Globus pallidus (tissue), 1 donor: ENCODE results near the gene DNASE1L1.
"Not testable (repeated sequence)": the region's sequence is repeated elsewhere in the genome, so short reads cannot be mapped to it uniquely, and the experiment has no call there.

Experiments used
- DNase-seq: peaks from one replicate; pipeline ENCODE4 v3.0.0-alpha.2; 2015; ENCODE audit warnings: low spot score

Gene DNASE1L1

GRCh38 chrX:154403858-154404257 lies 5.2 kb downstream of the DNASE1L1 start:
- DNase-seq, result no peak

- DNase-seq, result no peak
Observed at GRCh38 chrX:154403192-154403591, 5.9 kb downstream of the DNASE1L1 start.

GRCh38 chrX:154402622-154403127 lies 6.4 kb downstream of the DNASE1L1 start:
- no peak for DNase-seq

DNA sequence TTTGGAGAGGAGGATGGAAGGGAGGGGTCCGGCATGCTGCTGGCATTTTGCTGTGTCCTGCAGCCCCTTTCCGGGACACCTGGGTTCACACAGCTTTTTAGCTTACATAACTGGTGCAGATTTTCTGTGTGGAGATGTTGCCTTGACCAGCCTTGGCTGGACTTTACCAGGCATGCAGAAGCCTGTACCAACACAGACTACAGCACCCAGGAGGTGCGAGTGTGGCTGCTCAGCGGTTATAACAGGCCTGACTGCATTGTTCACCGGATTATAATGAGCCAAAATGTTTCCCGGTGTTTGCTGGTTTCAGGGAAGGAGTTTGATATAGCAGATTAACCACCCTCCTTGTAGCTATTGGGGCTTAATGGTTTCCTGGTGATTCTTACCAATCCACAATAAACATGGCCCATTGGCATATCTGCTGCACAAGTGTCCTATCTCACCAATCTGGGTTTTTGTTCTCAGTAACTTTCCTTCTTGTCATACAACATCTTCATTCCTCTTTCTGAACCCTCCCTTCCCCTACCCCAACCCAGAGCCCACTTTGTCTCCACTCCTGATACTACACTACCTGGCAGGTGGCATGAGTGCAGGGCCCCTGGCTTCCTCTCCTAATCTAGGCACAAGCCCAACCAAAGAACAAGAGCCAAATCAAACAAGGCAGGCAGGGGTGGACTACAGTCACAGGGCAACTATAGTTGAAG lies 7.0 kb downstream of the DNASE1L1 start:
- no peak for DNase-seq

- DNase-seq, result no peak
Observed at GRCh38 chrX:154401045-154401799, 7.8 kb downstream of the DNASE1L1 start.

DNA sequence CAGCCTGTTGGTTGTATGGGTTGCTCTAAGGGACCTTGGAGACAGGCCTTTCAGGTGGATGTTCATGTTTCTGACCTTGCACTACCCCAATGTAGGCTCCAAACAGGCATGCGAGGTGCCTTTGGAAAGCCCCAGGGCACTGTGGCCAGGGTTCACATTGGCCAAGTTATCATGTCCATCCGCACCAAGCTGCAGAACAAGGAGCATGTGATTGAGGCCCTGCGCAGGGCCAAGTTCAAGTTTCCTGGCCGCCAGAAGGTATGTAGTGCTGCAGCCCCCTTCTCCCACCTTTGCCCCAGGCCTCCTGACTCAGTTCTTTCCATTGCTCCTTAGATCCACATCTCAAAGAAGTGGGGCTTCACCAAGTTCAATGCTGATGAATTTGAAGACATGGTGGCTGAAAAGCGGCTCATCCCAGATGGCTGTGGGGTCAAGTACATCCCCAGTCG lies 8.7 kb downstream of the DNASE1L1 start:
- DNase-seq, result not testable (repeated sequence)

- no peak for DNase-seq
Observed at GRCh38 chrX:154399527-154400368, 9.3 kb downstream of the DNASE1L1 start.

GRCh38 chrX:154398668-154399526 lies 10.2 kb downstream of the DNASE1L1 start:
- peak; percentile 79 for DNase-seq

- DNase-seq, result peak; percentile 95
Observed at GRCh38 chrX:154397888-154398667, 11.0 kb downstream of the DNASE1L1 start, which contains the start of gene RPL10. RPL10 (plus strand) TSS chrX:154398377; CDS start chrX:154398520, 143 bp downstream.

GRCh38 chrX:154396973-154397887 lies 11.8 kb downstream of the DNASE1L1 start:
- DNase-seq, result peak; percentile 55

- DNase-seq, result not testable (repeated sequence)
Observed at GRCh38 chrX:154396363-154396762, 12.7 kb downstream of the DNASE1L1 start.

DNA sequence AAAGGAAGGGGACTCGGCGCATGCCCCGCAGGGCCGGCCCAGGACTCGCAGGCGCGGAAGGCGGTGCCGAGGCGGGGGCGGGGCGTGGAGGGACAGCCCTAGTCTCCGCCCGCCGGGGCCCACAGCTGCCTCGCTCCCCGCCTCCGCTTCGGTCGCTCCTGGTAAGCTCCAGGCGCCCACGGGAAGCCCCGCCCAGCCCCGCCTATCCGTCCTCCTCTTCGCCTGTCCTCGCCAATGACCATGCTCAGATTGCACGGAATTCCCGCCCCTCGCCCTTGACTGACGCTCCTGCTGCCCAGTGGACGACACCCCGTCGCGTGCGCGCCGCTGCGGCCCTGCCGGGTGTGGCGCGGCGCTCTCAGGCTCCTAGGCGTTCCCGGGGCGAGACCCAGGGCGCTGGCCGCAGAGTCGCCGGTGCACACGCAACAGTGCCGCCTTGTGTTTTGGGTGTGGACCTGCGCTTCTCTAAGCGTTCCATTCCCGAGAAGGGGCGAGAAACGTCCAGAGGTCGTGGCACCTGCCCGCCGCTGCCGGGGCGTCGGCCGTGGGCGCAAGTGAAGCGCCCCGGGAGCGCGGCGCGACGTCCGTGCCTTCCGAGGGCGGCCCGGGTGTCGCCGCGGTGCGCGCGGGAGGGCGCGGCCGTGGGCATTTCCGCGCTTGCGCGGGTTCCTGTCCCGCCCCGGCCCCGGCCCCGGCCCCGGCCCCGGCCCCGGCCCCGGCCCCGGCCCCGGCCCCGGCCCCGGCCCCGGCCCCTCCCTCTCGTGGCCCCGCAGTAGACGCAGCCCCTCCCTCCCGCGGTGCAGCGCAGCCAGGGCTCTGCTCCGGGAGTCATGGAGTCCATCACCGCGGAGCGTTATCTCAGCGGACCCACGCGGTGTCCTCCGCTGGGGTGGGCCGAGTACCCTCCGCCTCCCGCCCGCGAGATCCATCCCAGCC lies 19.0 kb downstream of the DNASE1L1 start:
- DNase-seq, result not testable (repeated sequence)

DNA sequence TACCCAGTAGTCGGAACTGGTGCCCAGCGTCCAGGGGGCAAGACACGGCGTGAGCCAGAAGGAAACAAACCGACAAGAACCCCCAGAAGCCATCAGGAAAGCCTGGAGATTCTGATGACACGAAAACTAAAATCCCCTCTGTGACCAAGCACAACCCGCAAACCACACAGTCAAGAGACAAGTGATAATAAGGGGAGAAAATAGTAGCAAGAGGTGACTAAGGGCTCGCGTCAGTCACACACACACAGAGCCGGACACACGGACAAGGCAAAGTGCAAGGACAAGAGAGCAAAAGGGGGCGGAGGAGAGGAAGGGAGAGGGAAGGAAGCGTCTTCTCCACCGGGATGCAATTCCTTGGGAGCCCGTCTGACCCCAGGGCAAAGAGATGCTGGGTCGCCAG lies 20.4 kb downstream of the DNASE1L1 start:
- not testable (repeated sequence) for DNase-seq

DNA sequence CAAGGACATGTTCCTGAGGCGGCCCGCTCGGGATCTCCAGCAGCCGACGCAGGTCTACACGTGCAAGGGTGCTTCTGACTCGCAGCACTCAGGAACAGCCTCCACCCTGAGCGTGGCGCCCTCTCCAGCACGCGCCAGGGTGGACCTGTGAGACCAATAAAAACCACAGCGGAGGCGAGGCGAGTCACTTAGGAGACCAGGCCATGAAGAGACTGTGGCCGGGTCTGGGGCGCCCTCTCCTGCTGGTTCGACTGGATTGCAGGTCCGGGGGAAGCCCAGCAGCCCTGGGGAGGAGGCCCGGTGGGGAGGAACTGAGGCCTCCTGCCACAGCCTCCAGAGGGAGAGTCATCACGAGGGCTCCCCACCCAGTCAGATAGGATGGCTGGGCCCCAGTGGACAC lies 21.0 kb downstream of the DNASE1L1 start:
- not testable (repeated sequence) for DNase-seq

- DNase-seq, result no peak
Observed at GRCh38 chrX:154384284-154384892, 24.7 kb downstream of the DNASE1L1 start.

DNA sequence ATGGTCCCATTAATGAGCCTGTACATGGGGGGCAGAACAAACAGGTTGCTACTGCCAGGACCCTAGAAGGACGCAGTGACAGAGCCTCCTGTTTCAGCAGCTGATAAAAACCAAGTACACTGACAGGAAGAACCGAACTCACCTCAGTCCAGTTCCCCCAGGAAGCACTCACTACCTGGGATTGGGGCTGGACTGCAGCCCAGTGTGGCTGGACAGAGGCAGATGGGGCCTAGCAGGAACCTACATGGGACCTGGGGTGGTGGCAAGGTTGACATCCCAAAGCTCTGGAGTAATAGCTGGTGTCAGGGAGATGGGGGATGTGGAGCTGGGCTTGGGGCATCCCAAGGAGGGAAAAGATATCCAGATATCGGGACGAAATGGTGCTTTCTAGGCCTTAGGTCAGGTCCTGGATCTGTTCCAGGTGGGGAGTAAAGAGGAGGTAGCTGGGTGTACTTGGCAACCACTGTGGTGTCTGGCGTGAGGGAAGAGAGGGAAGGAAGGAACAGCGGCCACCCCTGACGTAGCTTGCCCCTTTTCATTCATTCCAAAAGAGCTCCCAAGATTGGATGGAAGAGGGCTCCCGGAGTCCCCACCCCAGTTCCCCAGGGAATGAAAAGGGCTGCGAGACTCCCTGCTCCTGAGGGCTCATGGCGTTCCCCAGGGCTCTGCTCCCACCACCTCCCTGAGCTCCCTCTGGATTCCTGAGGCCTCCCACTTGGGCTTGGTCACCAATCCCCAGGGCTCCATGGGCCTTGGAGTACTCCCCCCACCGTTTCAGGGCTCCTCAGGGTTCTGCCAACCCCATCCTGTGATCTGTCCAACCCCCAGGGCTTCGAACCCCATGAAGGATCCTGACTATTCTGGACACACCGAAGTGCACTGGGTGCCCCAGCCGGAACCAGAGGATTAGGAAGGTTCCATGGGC lies 25.4 kb downstream of the DNASE1L1 start:
- no peak for DNase-seq
